HFF-Myc (cell line): ENCODE results near the gene NPL.

Experiments used
- DNase-seq: peaks from one replicate; pipeline ENCODE4 v3.0.0-alpha.2; 2011; ENCODE audit warnings: low read depth; ENCODE audit errors: extremely low read depth
- H3K4me3 ChIP-seq: replicated peaks from 2 replicates; pipeline ENCODE4 v1.5.1; 2011; ENCODE audit warnings: low read depth, mild to moderate bottlenecking, control low read depth, low read length
- CTCF ChIP-seq: IDR thresholded peaks from 2 replicates; pipeline ENCODE4 v1.5.1; 2012; ENCODE audit warnings: mild to moderate bottlenecking, low read depth, low read length, control low read depth; ENCODE audit errors: missing control alignments

The NPL gene

GRCh38 chr1:182794676-182795201 lies 5.2 kb downstream of the NPL start:
- H3K4me3 ChIP-seq: no peak overlapping the region
- no peak for TF ChIP-seq CTCF
- DNase-seq: no peak

- TF ChIP-seq CTCF: no peak
- H3K4me3 ChIP-seq: no peak overlapping the region
- no peak for DNase-seq
These were observed 6.1 kb downstream of the NPL start for GRCh38 chr1:182795563-182796228.

GRCh38 chr1:182802006-182802803 lies 12.6 kb downstream of the NPL start:
- no peak overlapping the region for H3K4me3 ChIP-seq
- no peak for TF ChIP-seq CTCF
- DNase-seq: no peak

- no peak overlapping the region for H3K4me3 ChIP-seq
- no peak for DNase-seq
- no peak for TF ChIP-seq CTCF
These were observed 14.3 kb downstream of the NPL start for GRCh38 chr1:182803846-182804245.

- no peak for DNase-seq
- no peak overlapping the region for H3K4me3 ChIP-seq
- peak; percentile 3 for TF ChIP-seq CTCF
These were observed 16.6 kb downstream of the NPL start for GRCh38 chr1:182806015-182806678.

GRCh38 chr1:182807907-182808306 lies 18.3 kb downstream of the NPL start:
- H3K4me3 ChIP-seq: no peak overlapping the region
- no peak for DNase-seq
- TF ChIP-seq CTCF: no peak
